Keratinocyte (primary cell): ENCODE data around the gene TSTD1. TPM values are rescaled to one million over a fixed set of nuclear protein-coding genes. Genes with fewer than 3 reads are reported as not detected.

Experiments used
- DNase-seq: peaks from one replicate; pipeline ENCODE4 v3.0.0-alpha.2; 2011; ENCODE audit warnings: low read depth, missing footprints, low spot score
- FAIRE-seq: peaks from 2 replicates; lab custom pipeline; 2011; peaks lifted over from hg19 to GRCh38; lab: Jason Lieb, UNC
- H2AFZ ChIP-seq: 2 replicates; pipeline ENCODE4 v1.6.0; 2012; ENCODE audit warnings: low read length, control low read depth, inconsistent platforms; ENCODE audit not compliant: control insufficient read depth
- H3K27ac ChIP-seq: 2 replicates; pipeline ENCODE4 v1.5.1; 2011; ENCODE audit warnings: low read length; ENCODE audit not compliant: control insufficient read depth, insufficient read depth
- H3K27me3 ChIP-seq: 3 replicates; pipeline ENCODE4 v1.6.0; 2011; ENCODE audit warnings: low read length; ENCODE audit not compliant: control insufficient read depth, insufficient read depth; ENCODE audit errors: extremely low read depth
- H3K36me3 ChIP-seq, 2 experiments: 2 replicates in 1 of 2; 3 replicates in 1 of 2; pipeline ENCODE4 v1.5.1; 2011; ENCODE audit warnings: low read length in 2 of 2, mild to moderate bottlenecking in 1 of 2; ENCODE audit not compliant: control insufficient read depth in 2 of 2, insufficient read depth in 2 of 2; ENCODE audit errors: extremely low read depth in 1 of 2
- H3K4me1 ChIP-seq: 3 replicates; pipeline ENCODE4 v1.5.1; 2011; ENCODE audit warnings: low read length; ENCODE audit not compliant: control insufficient read depth, insufficient read depth; ENCODE audit errors: extremely low read depth
- H3K4me2 ChIP-seq: 3 replicates; pipeline ENCODE4 v1.6.0; 2011; ENCODE audit warnings: low read depth, low read length; ENCODE audit not compliant: control insufficient read depth, insufficient read depth; ENCODE audit errors: extremely low read depth
- H3K4me3 ChIP-seq, 3 experiments: fragments of 200-600 bp in 1 of 3; sonication (generic) in 1 of 3; 2 replicates in 2 of 3; 3 replicates in 1 of 3; pipeline ENCODE4 v1.5.1; 2011 to 2016; ENCODE audit warnings: low read length in 3 of 3, mild to moderate bottlenecking in 3 of 3, control low read depth in 2 of 3, inconsistent platforms in 1 of 3, low read depth in 1 of 3, mixed read lengths in 1 of 3, mixed run types in 1 of 3, moderate library complexity in 1 of 3; ENCODE audit not compliant: control insufficient read depth in 2 of 3, insufficient read depth in 2 of 3; ENCODE audit errors: extremely low read depth in 1 of 3
- H3K79me2 ChIP-seq: 2 replicates; pipeline ENCODE4 v1.6.0; 2012; ENCODE audit warnings: low read length; ENCODE audit not compliant: control insufficient read depth, insufficient read depth
- H3K9ac ChIP-seq: 3 replicates; pipeline ENCODE4 v1.6.0; 2011; ENCODE audit warnings: low read length; ENCODE audit not compliant: control insufficient read depth, insufficient read depth; ENCODE audit errors: extremely low read depth
- H3K9me1 ChIP-seq: 3 replicates; pipeline ENCODE4 v1.6.0; 2011; ENCODE audit warnings: low read length; ENCODE audit not compliant: control insufficient read depth, insufficient read depth; ENCODE audit errors: extremely low read depth
- H3K9me3 ChIP-seq: 2 replicates; pipeline ENCODE4 v1.5.1; 2012; ENCODE audit warnings: low read depth, low read length; ENCODE audit not compliant: control insufficient read depth
- H4K20me1 ChIP-seq: 3 replicates; pipeline ENCODE4 v1.6.0; 2011; ENCODE audit warnings: low read length; ENCODE audit not compliant: control insufficient read depth, insufficient read depth; ENCODE audit errors: extremely low read depth
- CTCF ChIP-seq, 3 experiments: IDR thresholded peaks in 1 of 3; conservative IDR thresholded peaks in 1 of 3; optimal IDR thresholded peaks in 1 of 3; 2 replicates in 2 of 3; 3 replicates in 1 of 3; pipeline versions ENCODE3 to v1.5.1; 2011; ENCODE audit warnings: low read length in 3 of 3, mild to moderate bottlenecking in 3 of 3, moderate library complexity in 2 of 3, control low read depth in 1 of 3, inconsistent platforms in 1 of 3; ENCODE audit not compliant: insufficient read depth in 2 of 3; ENCODE audit errors: extremely low read depth in 1 of 3
- EZH2 ChIP-seq: IDR thresholded peaks from one replicate; pipeline ENCODE4 v1.6.1; 2012; ENCODE audit warnings: inconsistent platforms, mild to moderate bottlenecking, low read length, moderate library complexity
- dilution Hi-C: fragments of 300-500 bp; cut with MboI; formaldehyde crosslinking; loops from one replicate; pipeline ENCODE4 v1.7.0; 2020; ENCODE audit warnings: low sequenced_read_pairs; ENCODE audit not compliant: extremely low pct_ligation_motif_present
- polyA plus RNA-seq, 5 experiments: library from polyadenylated mRNA; depleted of rRNA in 3 of 5; stranded (reverse) in 3 of 5; stranded (forward) in 1 of 5; unstranded in 1 of 5; fragments of >200 nt; gene quantifications; 1 replicate in 1 of 5; 2 replicates in 3 of 5; 3 replicates in 1 of 5; pipeline versions ENCODE4 v1.2.1 to v1.2.3, GENCODE V29; 2011 to 2012; ENCODE audit warnings: missing spikeins in 2 of 5, low read depth in 1 of 5, low replicate concordance in 1 of 5

TSTD1 gene
- polyA plus RNA-seq, 1 donor (not counting 4 experiments of a cell fraction or from before 2014, with no cell fraction given): 106 TPM

GRCh38 chr1:161013131-161013487, 25.7 kb downstream of the TSTD1 start:
- Histone ChIP-seq H4K20me1 (no peaks in the 10 kb centered on the region), H3K9ac (peak overlapping the region; percentile 61), H3K9me1 (no peaks in the 10 kb centered on the region), H3K27ac (peak overlapping the region; percentile 83), H3K4me3 (peak overlapping the region in 2 of 3 experiments; percentile 37 to 52), H3K27me3 (no peaks in the 10 kb centered on the region), H2AFZ (no peak overlapping the region), H3K36me3 (peaks cover 5 to 14% of the 10 kb centered on the region in 2 experiments), H3K4me2 (peak overlapping the region; percentile 75), H3K79me2 (peaks cover 87% of the 10 kb centered on the region), H3K4me1 (peaks cover 36% of the 10 kb centered on the region), H3K9me3 (no peaks in the 10 kb centered on the region)
- TF ChIP-seq CTCF (optimal IDR thresholded peaks at IDR 0.05 in 1 of 3, IDR thresholded peaks at IDR 0.05 in 1 of 3, conservative IDR thresholded peaks at IDR 0.05 in 1 of 3; ENCODE audit: extremely low read depth in 1 of 3, insufficient read depth in 2 of 3, low read length in 3 of 3) (no peak), EZH2 (no peak)
- dilution Hi-C loops: no loop called here
- FAIRE-seq (no peak), DNase-seq (no peak)

- Histone ChIP-seq H3K27ac (peak overlapping the region; percentile 83), H4K20me1 (peaks cover 4% of the 10 kb centered on the region), H3K36me3 (peaks cover 8 to 12% of the 10 kb centered on the region in 2 experiments), H3K4me1 (peaks cover 29% of the 10 kb centered on the region), H3K9ac (no peak overlapping the region), H3K4me2 (no peak overlapping the region), H2AFZ (no peak overlapping the region), H3K4me3 (no peak overlapping the region), H3K9me1 (peaks cover 3% of the 10 kb centered on the region), H3K79me2 (peaks cover 87% of the 10 kb centered on the region), H3K9me3 (no peaks in the 10 kb centered on the region), H3K27me3 (no peaks in the 10 kb centered on the region)
- no peak for TF ChIP-seq CTCF (optimal IDR thresholded peaks at IDR 0.05 in 1 of 3, IDR thresholded peaks at IDR 0.05 in 1 of 3, conservative IDR thresholded peaks at IDR 0.05 in 1 of 3; ENCODE audit: extremely low read depth in 1 of 3, insufficient read depth in 2 of 3, low read length in 3 of 3)
- no peak for TF ChIP-seq EZH2
- FAIRE-seq (no peak), DNase-seq (no peak)
- dilution Hi-C loops: no loop called here
These were observed 26.3 kb downstream of the TSTD1 start for GRCh38 chr1:161012420-161012819.
